Activated CD8-positive, alpha-beta T cell treated with anti-CD3 and anti-CD28 coated beads, Interleukin-2, amount 10 ng/mL, durations not matched to agents 7 days and 5 days (primary cell): Measurements from ENCODE around the gene C6orf47. TPM values are rescaled to one million over a fixed set of nuclear protein-coding genes. Genes with fewer than 3 reads are reported as not detected.

Experiments used
- ATAC-seq: fragments of 150-1000 bp; cut with Tn5 transposase; one replicate; pipeline ENCODE4 v1.10.0; 2021; ENCODE audit warnings: moderate library complexity
- CTCF ChIA-PET: fragments of 350-600 bp; sonication (Branson Sonifier 250); formaldehyde crosslinking; loops from one replicate; lab custom pipeline; 2021; ENCODE audit warnings: antibody characterized with exemption; lab: Charles Lee
- POLR2A ChIA-PET: fragments of 350-600 bp; sonication (Branson Sonifier 250); formaldehyde crosslinking; loops from one replicate; lab custom pipeline; 2021; ENCODE audit warnings: antibody characterized with exemption; lab: Charles Lee
- DNase-seq: peaks from one replicate; pipeline ENCODE4 v3.0.0-alpha.2; 2020
- H3K27ac Mint-ChIP-seq: one replicate; pipeline ENCODE4 v1.8.0; 2021; ENCODE audit warnings: mild to moderate bottlenecking, mixed read lengths
- H3K27me3 Mint-ChIP-seq: one replicate; pipeline ENCODE4 v1.8.0; 2021; ENCODE audit warnings: low read depth, mixed read lengths
- H3K36me3 Mint-ChIP-seq: one replicate; pipeline ENCODE4 v1.8.0; 2021; ENCODE audit warnings: low read depth, mixed read lengths
- H3K4me1 Mint-ChIP-seq: one replicate; pipeline ENCODE4 v1.8.0; 2021; ENCODE audit warnings: low read depth, mixed read lengths
- H3K4me3 Mint-ChIP-seq: one replicate; pipeline ENCODE4 v1.8.0; 2021; ENCODE audit warnings: mild to moderate bottlenecking, mixed read lengths
- H3K9me3 Mint-ChIP-seq: one replicate; pipeline ENCODE4 v1.8.0; 2022; ENCODE audit warnings: mixed read lengths; ENCODE audit not compliant: insufficient read depth
- total RNA-seq, 2 experiments: library from RNA; stranded (reverse); gene quantifications; one replicate each; pipeline ENCODE4 v1.2.3, GENCODE V29; 2021

C6orf47 gene
- total RNA-seq, 2 experiments from 2014 or later, result 22.5 to 23.8 TPM

GRCh38 chr6:31620586-31621319 is 39.8 kb downstream of the C6orf47 start, which contains the start of gene PRRC2A:
Gene PRRC2A (plus strand): TSS chr6:31620715. CDS start chr6:31622790, 2,075 bp downstream.
- CTCF ChIA-PET, result interaction anchor here (0.6 to 12.5 kb wide), 7 partner anchors 13 to 118 kb away, joined by 3 to 130 read pairs (median 3); partner anchors contain the start of genes ATP6V1G2, NCR3 and NFKBIL1
- H3K4me1 Mint-ChIP-seq, result peaks cover 45% of the 10 kb centered on the region
- ATAC-seq (no peak), DNase-seq (peak; percentile 83)
- H3K4me3 Mint-ChIP-seq, result peak within 1 kb of the TSS; percentile 93
- POLR2A ChIA-PET, result interaction anchor here (0.6 to 3.6 kb wide), 10 partner anchors 31 to 212 kb away, joined by 3 to 29 read pairs (median 4); partner anchors contain the start of genes BAG6, CSNK2B, GPANK1 and LTB
- H3K9me3 Mint-ChIP-seq, result no peaks in the 10 kb centered on the region
- H3K27me3 Mint-ChIP-seq, result no peaks in the 10 kb centered on the region
- H3K27ac Mint-ChIP-seq, result peak within 1 kb of the TSS; percentile 95
- H3K36me3 Mint-ChIP-seq, result peaks cover 67% of the 10 kb centered on the region

- H3K27ac Mint-ChIP-seq, result peak overlapping the region; percentile 95
- peak; percentile 99 for DNase-seq
- H3K4me3 Mint-ChIP-seq, result peak overlapping the region; percentile 93
- peak; percentile 89 for ATAC-seq
- CTCF ChIA-PET, result interaction anchor here (0.6 to 12.5 kb wide), 2 partner anchors 24 to 119 kb away, joined by 3 to 130 read pairs; partner anchors contain the start of gene NCR3
- H3K36me3 Mint-ChIP-seq, result peaks cover 59% of the 10 kb centered on the region
- no peaks in the 10 kb centered on the region for H3K9me3 Mint-ChIP-seq
- POLR2A ChIA-PET, result interaction anchor here (0.6 to 3.6 kb wide), 10 partner anchors 18 to 213 kb away, joined by 3 to 29 read pairs (median 4); partner anchors contain the start of genes BAG6, CSNK2B, GPANK1 and LTB
- peaks cover 53% of the 10 kb centered on the region for H3K4me1 Mint-ChIP-seq
- H3K27me3 Mint-ChIP-seq, result no peaks in the 10 kb centered on the region
Measured at GRCh38 chr6:31619805-31620585, 40.6 kb downstream of the C6orf47 start.

GRCh38 chr6:31617010-31617409 is 43.6 kb downstream of the C6orf47 start:
- Mint-ChIP-seq H3K36me3 (peaks cover 35% of the 10 kb centered on the region), H3K27me3 (no peaks in the 10 kb centered on the region), H3K9me3 (no peaks in the 10 kb centered on the region), H3K4me3 (peak overlapping the region; percentile 94), H3K4me1 (peaks cover 50% of the 10 kb centered on the region), H3K27ac (peak overlapping the region; percentile 96)
- ATAC-seq (no peak), DNase-seq (no peak)
- CTCF ChIA-PET, result interaction anchor here (0.7 to 12.5 kb wide), 9 partner anchors 21 to 158 kb away, joined by 3 to 130 read pairs (median 4); partner anchors contain the start of genes ATP6V1G2, DDX39B and NCR3
- POLR2A ChIA-PET, result interaction anchor here (0.6 to 2.8 kb wide), 4 partner anchors 34 to 120 kb away, joined by 3 to 17 read pairs (median 8); partner anchors contain the start of genes CSNK2B, DDX39B and GPANK1

- ChIA-PET CTCF (interaction anchor here (1.0 to 12.5 kb wide), 8 partner anchors 20 to 123 kb away, joined by 4 to 130 read pairs (median 8); partner anchors contain the start of genes ATP6V1G2, DDX39B and NCR3), POLR2A (interaction anchor here (0.6 to 2.8 kb wide), 6 partner anchors 17 to 74 kb away, joined by 3 to 17 read pairs (median 3); partner anchors contain the start of genes ATP6V1G2, CSNK2B, DDX39B and GPANK1)
- Mint-ChIP-seq H3K4me1 (peaks cover 45% of the 10 kb centered on the region), H3K4me3 (peak overlapping the region; percentile 94), H3K27ac (peak overlapping the region; percentile 96), H3K9me3 (no peaks in the 10 kb centered on the region), H3K27me3 (no peaks in the 10 kb centered on the region), H3K36me3 (peaks cover 25% of the 10 kb centered on the region)
- ATAC-seq (no peak), DNase-seq (peak; percentile 59)
Measured at GRCh38 chr6:31615748-31616147, 44.8 kb downstream of the C6orf47 start.

- H3K9me3 Mint-ChIP-seq, result no peaks in the 10 kb centered on the region
- no peak for ATAC-seq
- H3K27me3 Mint-ChIP-seq, result no peaks in the 10 kb centered on the region
- H3K4me3 Mint-ChIP-seq, result peak within 1 kb of the TSS; percentile 94
- ChIA-PET POLR2A (interaction anchor here (0.6 to 2.8 kb wide), 7 partner anchors 16 to 74 kb away, joined by 3 to 17 read pairs (median 3); partner anchors contain the start of genes ATP6V1G2, CSNK2B, DDX39B and GPANK1), CTCF (interaction anchor here (1.0 to 12.5 kb wide), 7 partner anchors 19 to 122 kb away, joined by 4 to 130 read pairs (median 10); partner anchors contain the start of genes DDX39B and NCR3)
- peaks cover 45% of the 10 kb centered on the region for H3K4me1 Mint-ChIP-seq
- DNase-seq, result no peak
- H3K36me3 Mint-ChIP-seq, result peaks cover 25% of the 10 kb centered on the region
- H3K27ac Mint-ChIP-seq, result peak within 1 kb of the TSS; percentile 96
Measured at GRCh38 chr6:31614684-31615578, 45.6 kb downstream of the C6orf47 start, which contains the start of gene AIF1. Gene AIF1 (plus strand): TSS chr6:31615234. CDS start chr6:31615330, 96 bp downstream.

GRCh38 chr6:31614075-31614619 is 46.4 kb downstream of the C6orf47 start:
- CTCF ChIA-PET, result interaction anchor here (1.0 to 12.5 kb wide), 3 partner anchors 18 to 63 kb away, joined by 3 to 130 read pairs (median 5); partner anchors contain the start of gene NCR3

GRCh38 chr6:31610968-31611367 is 49.6 kb downstream of the C6orf47 start:
- ChIA-PET CTCF (interaction anchor here (0.6 to 12.5 kb wide), 3 partner anchors 15 to 60 kb away, joined by 3 to 130 read pairs (median 17); partner anchors contain the start of gene NCR3), POLR2A (interaction anchor here (0.6 to 0.7 kb wide), 3 partner anchors 54 to 320 kb away, joined by 3 to 4 read pairs (median 3); partner anchors contain the start of gene GPANK1)
- Mint-ChIP-seq H3K9me3 (no peaks in the 10 kb centered on the region), H3K4me1 (peaks cover 27% of the 10 kb centered on the region), H3K27me3 (no peaks in the 10 kb centered on the region), H3K36me3 (peaks cover 2% of the 10 kb centered on the region), H3K4me3 (no peak overlapping the region), H3K27ac (no peak overlapping the region)
- DNase-seq, result no peak
- no peak for ATAC-seq

More at GRCh38 chr6:31614075-31614619, 46.4 kb downstream of the C6orf47 start:
- peaks cover 21% of the 10 kb centered on the region for H3K36me3 Mint-ChIP-seq
- POLR2A ChIA-PET, result interaction anchor here (0.6 to 0.7 kb wide), 2 partner anchors 40 to 73 kb away, joined by 3 to 5 read pairs; no protein-coding TSS in a partner anchor
- DNase-seq (no peak), ATAC-seq (no peak)
- H3K9me3 Mint-ChIP-seq, result no peaks in the 10 kb centered on the region
- H3K27ac Mint-ChIP-seq, result peak overlapping the region; percentile 34
- H3K4me3 Mint-ChIP-seq, result peak overlapping the region; percentile 29
- H3K27me3 Mint-ChIP-seq, result no peaks in the 10 kb centered on the region
- peaks cover 42% of the 10 kb centered on the region for H3K4me1 Mint-ChIP-seq

- ChIA-PET POLR2A (interaction anchor here (0.6 to 0.7 kb wide), 2 partner anchors 12 to 69 kb away, joined by 3 read pairs; no protein-coding TSS in a partner anchor), CTCF (interaction anchor here (0.7 to 12.5 kb wide), 8 partner anchors 13 to 64 kb away, joined by 3 to 130 read pairs (median 4); partner anchors contain the start of genes ATP6V1G2, LST1, LTB and NCR3)
- DNase-seq (no peak), ATAC-seq (no peak)
- no peaks in the 10 kb centered on the region for H3K27me3 Mint-ChIP-seq
- no peak overlapping the region for H3K4me3 Mint-ChIP-seq
- H3K36me3 Mint-ChIP-seq, result no peaks in the 10 kb centered on the region
- no peak overlapping the region for H3K27ac Mint-ChIP-seq
- H3K9me3 Mint-ChIP-seq, result no peaks in the 10 kb centered on the region
- peaks cover 15% of the 10 kb centered on the region for H3K4me1 Mint-ChIP-seq
Measured at GRCh38 chr6:31609519-31610406, 50.8 kb downstream of the C6orf47 start.
